ENCODE measurements around the gene XPR1. TPM values are rescaled to one million over a fixed set of nuclear protein-coding genes. Genes with fewer than 3 reads are reported as not detected.
A peak's percentile ranks its signal among the peaks of the same experiment; 100 is the strongest.
"Not testable (repeated sequence)": the region's sequence is repeated elsewhere in the genome, so short reads cannot be mapped to it uniquely, and the experiment has no call there.

XPR1 gene
- total and polyA plus RNA-seq, 8 donors, result 0.92 to 27.0 (median 4.5) TPM

- no peak overlapping the region for H3K27ac ChIP-seq
- no peak overlapping the region for H3K4me3 ChIP-seq
- H3K36me3 ChIP-seq, result no peaks in the 10 kb centered on the region
- peaks cover 0 to 17% (median 10%) of the 10 kb centered on the region in 4 donors for H3K4me1 ChIP-seq
- intact Hi-C loops (cut with DNase I; ENCODE audit: low total_unique reads), result no loop called here
- no peaks in the 10 kb centered on the region for H3K27me3 ChIP-seq
- 0 to 13% (median 3%) methylated on average over 1 of the region's 1 CpG for WGBS, 5 donors
- TF ChIP-seq EP300 (IDR thresholded peaks at IDR 0.05) (no peak), CTCF (IDR thresholded peaks at IDR 0.05) (no peak), POLR2AphosphoS5 (IDR thresholded peaks at IDR 0.05) (no peak), POLR2A (IDR thresholded peaks at IDR 0.05) (no peak)
- peaks cover 0 to 17% (median 8%) of the 10 kb centered on the region in 4 donors for H3K9me3 ChIP-seq
- DNase-seq, result peak in 1 of 2 donors; percentile 12
Measured at GRCh38 chr1:180674603-180675530, 43.0 kb downstream of the XPR1 start.

- Histone ChIP-seq H3K9me3 (peaks cover 0 to 12% (median 6%) of the 10 kb centered on the region in 4 donors), H3K4me3 (no peak overlapping the region), H3K27ac (no peak overlapping the region), H3K4me1 (peaks cover 0 to 17% (median 10%) of the 10 kb centered on the region in 4 donors), H3K36me3 (no peaks in the 10 kb centered on the region), H3K27me3 (no peaks in the 10 kb centered on the region)
- WGBS, 5 donors, result 48 to 67% (median 54%) methylated on average over 2 of the region's 2 CpGs
- no peak for TF ChIP-seq POLR2A (IDR thresholded peaks at IDR 0.05)
- TF ChIP-seq EP300 (IDR thresholded peaks at IDR 0.05), result no peak
- no peak for TF ChIP-seq POLR2AphosphoS5 (IDR thresholded peaks at IDR 0.05)
- TF ChIP-seq CTCF (IDR thresholded peaks at IDR 0.05), result no peak
- DNase-seq, result no peak
- intact Hi-C loops (cut with DNase I; ENCODE audit: low total_unique reads), result no loop called here
Measured at GRCh38 chr1:180675586-180675985, 43.8 kb downstream of the XPR1 start.

DNA sequence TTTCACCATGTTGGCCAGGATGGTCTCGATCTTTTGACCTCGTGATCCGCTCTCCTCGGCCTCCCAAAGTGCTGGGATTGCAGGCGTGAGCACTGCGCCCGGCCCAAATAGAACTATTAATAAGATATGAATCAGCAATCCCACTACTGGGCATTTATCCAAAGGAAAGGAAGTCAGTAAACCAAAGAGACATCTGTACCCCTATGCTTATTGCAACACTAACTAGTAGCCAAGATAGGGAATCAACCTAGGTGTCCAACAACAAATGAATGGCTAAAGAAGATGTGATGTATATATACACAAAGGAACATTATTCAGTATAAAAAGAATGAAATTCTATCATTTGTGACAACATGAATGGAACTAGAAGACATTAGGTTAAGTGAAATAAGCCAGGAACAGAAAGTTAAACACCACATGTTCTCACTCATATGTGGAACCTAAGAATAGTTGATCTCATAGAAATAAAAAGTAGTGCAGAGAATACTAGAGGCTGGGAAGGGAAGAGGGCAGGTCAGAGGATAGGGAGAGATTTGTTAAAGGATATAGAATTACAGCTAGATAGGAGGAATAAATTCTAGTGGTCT, 48.8 kb downstream of the XPR1 start:
- Histone ChIP-seq H3K4me3 (no peak overlapping the region), H3K36me3 (no peaks in the 10 kb centered on the region), H3K9me3 (no peaks in the 10 kb centered on the region), H3K4me1 (peaks cover 0 to 2% (median under 1%) of the 10 kb centered on the region in 4 donors), H3K27me3 (no peaks in the 10 kb centered on the region), H3K27ac (no peak overlapping the region)
- DNase-seq, result no peak
- intact Hi-C loops (cut with DNase I; ENCODE audit: low total_unique reads), result no loop called here
- TF ChIP-seq EP300 (IDR thresholded peaks at IDR 0.05), result no peak
- no peak for TF ChIP-seq POLR2AphosphoS5 (IDR thresholded peaks at IDR 0.05)
- no peak for TF ChIP-seq CTCF (IDR thresholded peaks at IDR 0.05)
- no peak for TF ChIP-seq POLR2A (IDR thresholded peaks at IDR 0.05)
- WGBS, 5 donors, result 57 to 89% (median 84%) methylated on average over 7 of the region's 7 CpGs

DNA sequence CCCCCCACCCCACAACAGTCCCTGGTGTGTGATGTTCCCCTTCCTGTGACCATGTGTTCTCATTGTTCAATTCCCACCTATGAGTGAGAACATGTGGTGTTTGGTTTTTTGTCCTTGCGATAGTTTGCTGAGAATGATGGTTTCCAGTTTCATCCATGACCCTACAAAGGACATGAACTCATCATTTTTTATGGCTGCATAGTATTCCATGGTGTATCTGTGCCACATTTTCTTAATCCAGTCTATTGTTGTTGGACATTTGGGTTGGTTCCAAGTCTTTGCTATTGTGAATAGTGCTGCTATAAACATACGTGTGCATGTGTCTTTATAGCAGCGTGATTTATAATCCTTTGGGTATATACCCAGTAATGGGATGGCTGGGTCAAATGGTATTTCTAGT, 51.3 kb downstream of the XPR1 start:
- 81 to 98% (median 89%) methylated on average over 3 of the region's 3 CpGs for WGBS, 5 donors
- H3K9me3 ChIP-seq, H3K27ac ChIP-seq: not testable (repeated sequence)

More for the DNA sequence above, 51.3 kb downstream of the XPR1 start:
- H3K4me1 ChIP-seq; DNase-seq; intact Hi-C loops (cut with DNase I; ENCODE audit: low total_unique reads); H3K4me3 ChIP-seq; H3K36me3 ChIP-seq; H3K27me3 ChIP-seq: not testable (repeated sequence)
